Kidney epithelial cell (primary cell): ENCODE measurements around the gene ELOVL2. TPM values are rescaled to one million over a fixed set of nuclear protein-coding genes. Genes with fewer than 3 reads are reported as not detected.

Experiments
- DNase-seq: peaks from one replicate; pipeline ENCODE4 v3.0.0-alpha.2; 2010; ENCODE audit warnings: low read depth
- H3K27me3 ChIP-seq: 2 replicates; pipeline ENCODE4 v1.6.0; 2011; ENCODE audit warnings: low read length; ENCODE audit not compliant: control insufficient read depth, insufficient read depth
- H3K36me3 ChIP-seq: 2 replicates; pipeline ENCODE4 v1.5.1; 2011; ENCODE audit warnings: low read length; ENCODE audit not compliant: control insufficient read depth, insufficient read depth
- H3K4me3 ChIP-seq: 2 replicates; pipeline ENCODE4 v1.5.1; 2011; ENCODE audit warnings: low read depth, mild to moderate bottlenecking, control low read depth, low read length
- total RNA-seq: library from RNA; depleted of rRNA; stranded (reverse); fragments of >200 nt; gene quantifications from 2 replicates; pipeline ENCODE4 v1.2.3, GENCODE V29; 2015
- TF ChIP-seq, protein P1 (sequence below): IDR thresholded peaks from 2 replicates; pipeline ENCODE4 v1.5.1; 2011; ENCODE audit warnings: mild to moderate bottlenecking, moderate library complexity, low read length, control low read depth, inconsistent platforms; ENCODE audit not compliant: insufficient read depth, poor library complexity, severe bottlenecking

Gene ELOVL2
- total RNA-seq, 1 donor from 2014 or later: 0.84 TPM

DNA sequence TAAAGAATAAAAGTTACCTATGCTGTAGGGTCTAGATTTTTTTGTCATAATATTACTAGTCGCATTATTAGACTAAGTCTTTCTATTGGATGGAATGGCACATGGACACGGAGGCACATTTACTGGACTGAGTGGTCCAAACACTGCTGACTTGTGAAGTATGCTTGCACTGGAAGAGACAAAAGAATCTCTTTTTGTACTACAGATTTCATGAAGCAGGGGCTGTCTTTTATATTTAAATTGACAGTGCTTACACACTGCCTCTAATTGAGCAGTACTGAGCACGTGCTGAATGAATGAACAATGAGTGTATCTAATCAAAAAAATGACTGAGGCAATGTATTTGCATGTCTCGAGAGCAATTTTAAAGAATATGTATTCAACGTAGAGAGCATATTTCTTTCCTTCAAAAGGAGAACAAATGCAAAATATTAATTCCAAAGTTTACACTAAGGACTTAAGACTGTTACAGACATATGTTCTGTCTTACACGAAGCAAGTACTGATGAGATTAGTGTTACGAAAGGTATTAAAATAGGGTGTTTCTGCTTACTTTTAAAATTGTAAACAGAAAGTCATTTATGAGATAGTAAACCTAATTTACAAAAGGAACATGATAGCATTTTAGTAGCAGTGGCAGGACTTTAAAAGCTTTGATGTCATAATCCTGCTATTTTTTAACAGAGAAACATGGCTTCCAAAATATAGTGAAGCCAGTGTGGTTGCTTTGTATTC lies 8.3 kb downstream of the ELOVL2 start:
- no peak overlapping the region for H3K4me3 ChIP-seq
- TF ChIP-seq, protein P1, sequence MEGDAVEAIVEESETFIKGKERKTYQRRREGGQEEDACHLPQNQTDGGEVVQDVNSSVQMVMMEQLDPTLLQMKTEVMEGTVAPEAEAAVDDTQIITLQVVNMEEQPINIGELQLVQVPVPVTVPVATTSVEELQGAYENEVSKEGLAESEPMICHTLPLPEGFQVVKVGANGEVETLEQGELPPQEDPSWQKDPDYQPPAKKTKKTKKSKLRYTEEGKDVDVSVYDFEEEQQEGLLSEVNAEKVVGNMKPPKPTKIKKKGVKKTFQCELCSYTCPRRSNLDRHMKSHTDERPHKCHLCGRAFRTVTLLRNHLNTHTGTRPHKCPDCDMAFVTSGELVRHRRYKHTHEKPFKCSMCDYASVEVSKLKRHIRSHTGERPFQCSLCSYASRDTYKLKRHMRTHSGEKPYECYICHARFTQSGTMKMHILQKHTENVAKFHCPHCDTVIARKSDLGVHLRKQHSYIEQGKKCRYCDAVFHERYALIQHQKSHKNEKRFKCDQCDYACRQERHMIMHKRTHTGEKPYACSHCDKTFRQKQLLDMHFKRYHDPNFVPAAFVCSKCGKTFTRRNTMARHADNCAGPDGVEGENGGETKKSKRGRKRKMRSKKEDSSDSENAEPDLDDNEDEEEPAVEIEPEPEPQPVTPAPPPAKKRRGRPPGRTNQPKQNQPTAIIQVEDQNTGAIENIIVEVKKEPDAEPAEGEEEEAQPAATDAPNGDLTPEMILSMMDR: no peak
- H3K36me3 ChIP-seq: no peaks in the 10 kb centered on the region
- DNase-seq: no peak
- H3K27me3 ChIP-seq: no peaks in the 10 kb centered on the region

DNA sequence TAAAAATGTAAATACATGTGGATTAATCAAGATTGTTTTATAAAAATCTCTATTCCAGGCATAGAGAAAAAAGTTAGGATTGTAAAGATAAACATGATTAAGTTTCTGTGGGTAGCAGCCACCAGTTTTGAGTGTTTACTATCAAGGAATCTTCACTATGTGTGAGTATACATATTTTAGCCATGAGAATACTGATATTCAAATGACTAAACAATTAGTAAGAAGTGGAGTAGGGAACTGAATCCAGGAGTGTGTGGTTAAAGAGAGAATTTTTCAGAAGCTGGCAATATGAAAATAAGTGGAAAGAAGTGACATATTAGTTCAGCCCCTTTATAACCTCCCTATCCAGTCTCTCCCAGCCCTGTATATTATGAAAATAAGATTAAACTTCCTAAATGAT lies 10.3 kb downstream of the ELOVL2 start:
- no peak overlapping the region for H3K4me3 ChIP-seq
- TF ChIP-seq, protein P1: no peak
- no peak for DNase-seq
- no peaks in the 10 kb centered on the region for H3K36me3 ChIP-seq
- no peaks in the 10 kb centered on the region for H3K27me3 ChIP-seq

DNA sequence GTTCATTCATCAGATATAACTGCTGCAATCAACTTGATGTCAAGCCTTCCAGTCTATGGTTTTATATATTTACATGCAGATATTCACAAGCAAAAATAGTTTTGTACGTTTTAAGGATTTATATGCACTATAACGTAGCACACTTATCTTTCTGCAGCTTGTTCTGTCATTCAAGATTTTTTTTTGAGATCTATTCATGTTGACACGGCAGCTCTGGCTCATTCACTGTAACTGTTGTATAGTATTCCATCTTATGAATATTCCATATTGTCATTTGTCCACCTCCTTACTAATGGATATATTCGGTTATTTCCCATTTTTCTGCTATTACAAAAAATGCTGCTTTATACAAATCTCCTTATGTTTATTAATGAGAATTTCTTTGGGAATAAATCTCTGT lies 13.2 kb downstream of the ELOVL2 start:
- Histone ChIP-seq H3K4me3 (no peak overlapping the region), H3K36me3 (no peaks in the 10 kb centered on the region), H3K27me3 (no peaks in the 10 kb centered on the region)
- TF ChIP-seq, protein P1: no peak
- DNase-seq: no peak

DNA sequence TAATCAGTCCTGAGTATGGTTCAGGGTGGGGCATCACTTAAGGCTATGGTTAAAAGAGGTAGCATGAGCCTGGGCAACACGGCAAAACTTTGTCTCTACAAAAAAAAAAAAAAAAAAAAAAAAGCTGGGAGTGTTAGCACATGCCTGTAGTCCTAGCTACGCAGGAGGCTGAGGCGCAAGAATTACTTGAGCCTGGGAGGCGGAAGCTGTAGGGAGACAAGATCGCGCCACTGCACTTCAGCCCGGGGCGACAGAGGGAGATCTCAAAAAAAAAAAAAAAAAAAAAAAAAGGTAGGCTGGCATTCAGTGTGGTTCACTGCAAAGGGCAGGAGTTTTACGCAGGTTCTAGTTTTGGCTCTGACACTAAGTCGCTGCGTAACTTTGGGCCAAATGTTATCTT lies 15.1 kb downstream of the ELOVL2 start:
- Histone ChIP-seq H3K4me3 (no peak overlapping the region), H3K27me3 (no peaks in the 10 kb centered on the region), H3K36me3 (no peaks in the 10 kb centered on the region)
- TF ChIP-seq, protein P1: no peak
- DNase-seq: no peak

DNA sequence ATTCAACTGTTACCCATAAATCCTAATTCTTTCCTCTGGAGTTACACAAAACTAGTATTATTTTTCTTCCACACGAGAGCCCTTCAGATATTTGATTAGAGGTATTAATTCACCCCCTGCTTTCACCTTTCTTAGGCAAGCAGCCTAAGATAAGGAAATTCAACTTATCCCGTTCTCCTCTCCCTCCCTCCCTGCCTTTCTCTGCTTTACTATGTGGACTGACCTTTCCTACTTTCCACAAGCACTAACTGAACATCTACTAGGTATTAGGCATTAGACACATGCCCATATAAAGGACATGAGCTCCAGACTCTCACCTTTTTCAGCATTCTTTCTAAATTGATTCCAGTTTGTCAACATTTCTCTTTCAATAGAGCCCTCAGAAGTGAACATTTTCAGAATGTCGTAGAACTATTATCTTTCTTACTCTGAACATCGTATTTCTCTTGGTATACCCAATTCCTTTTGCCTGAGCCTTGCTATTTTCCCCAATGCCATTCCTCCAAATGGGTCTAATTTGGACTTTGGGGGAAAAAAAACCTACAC lies 16.5 kb downstream of the ELOVL2 start:
- DNase-seq: no peak
- Histone ChIP-seq H3K36me3 (no peaks in the 10 kb centered on the region), H3K27me3 (no peaks in the 10 kb centered on the region), H3K4me3 (no peak overlapping the region)
- TF ChIP-seq, protein P1: no peak
